ENCODE results near the gene FOXI3.
A peak's percentile ranks its signal among the peaks of the same experiment; 100 is the strongest.

FOXI3 gene

DNA sequence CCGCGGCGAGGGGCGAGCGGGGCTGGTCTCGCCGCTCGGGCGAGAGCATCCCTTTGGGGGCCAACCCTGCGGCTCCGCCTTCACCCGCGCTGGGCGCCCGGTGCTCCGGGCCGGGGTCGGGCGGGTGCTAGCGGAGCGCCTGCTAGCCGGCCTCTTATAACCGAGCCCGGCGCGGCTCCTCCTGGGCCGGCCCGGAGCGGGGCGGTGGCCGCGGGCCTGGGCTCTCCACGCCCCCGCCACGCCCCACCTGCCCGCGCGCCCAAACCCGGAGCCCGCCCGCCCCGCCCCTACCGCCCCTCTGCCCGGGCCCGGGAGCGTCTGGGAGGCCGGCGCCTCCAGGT lies at the start of gene FOXI3:
FOXI3 (minus strand) TSS at position 129 of the 341 bp plus-strand sequence. CDS start 158 bp downstream, outside the sequence.
- no peak for DNase-seq (ENCODE audit: low read depth)

- peak; percentile 37 for DNase-seq (ENCODE audit: low read depth)
Observed at GRCh38 chr2:88500691-88501090, 48.2 kb upstream of the FOXI3 start.

- DNase-seq (ENCODE audit: low read depth): no peak
Observed at GRCh38 chr2:88499204-88499603, 46.7 kb upstream of the FOXI3 start.

GRCh38 chr2:88493481-88493880 lies 41.0 kb upstream of the FOXI3 start:
- DNase-seq (ENCODE audit: low read depth): no peak

DNA sequence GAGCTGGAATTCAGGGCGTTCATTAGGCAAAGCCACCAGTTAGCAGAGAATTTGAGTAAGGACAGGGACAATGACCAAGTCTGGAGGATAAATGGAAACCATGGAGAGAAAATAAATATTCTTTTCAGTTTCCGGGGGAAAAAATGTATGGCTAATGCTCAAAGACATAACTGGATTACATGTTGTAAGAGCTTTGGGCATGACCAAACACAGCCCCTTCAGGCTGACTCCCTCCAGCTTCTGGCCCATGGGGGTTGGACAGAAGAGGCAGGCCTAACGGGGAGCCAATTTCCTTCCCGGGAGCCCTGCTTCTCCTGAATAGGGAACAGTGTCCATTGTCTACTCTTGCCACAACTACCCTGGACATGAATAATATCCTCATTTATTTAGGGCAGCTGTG lies 39.5 kb upstream of the FOXI3 start:
- DNase-seq (ENCODE audit: low read depth): no peak

GRCh38 chr2:88489181-88489580 lies 36.7 kb upstream of the FOXI3 start:
- DNase-seq (ENCODE audit: low read depth): no peak

DNA sequence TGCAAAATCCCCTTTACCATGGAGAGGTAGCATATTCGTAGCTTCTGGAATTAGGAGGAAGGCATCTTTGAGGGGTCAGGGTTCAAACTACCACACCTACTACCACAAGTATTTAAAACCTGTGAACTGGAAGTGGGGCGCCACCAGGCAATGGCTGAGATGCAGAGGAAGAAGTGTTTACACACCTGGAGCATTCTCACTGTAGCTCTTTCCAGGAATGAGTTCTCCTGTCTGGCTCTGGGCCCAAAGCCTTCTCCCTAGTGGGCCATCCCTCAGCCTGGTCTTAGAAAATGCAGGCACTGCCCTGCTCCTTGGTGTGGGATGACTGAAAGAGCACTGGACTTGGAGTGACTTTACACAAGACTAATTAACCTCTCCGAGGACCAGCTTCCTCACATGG lies 30.7 kb upstream of the FOXI3 start:
- no peak for DNase-seq (ENCODE audit: low read depth)

DNA sequence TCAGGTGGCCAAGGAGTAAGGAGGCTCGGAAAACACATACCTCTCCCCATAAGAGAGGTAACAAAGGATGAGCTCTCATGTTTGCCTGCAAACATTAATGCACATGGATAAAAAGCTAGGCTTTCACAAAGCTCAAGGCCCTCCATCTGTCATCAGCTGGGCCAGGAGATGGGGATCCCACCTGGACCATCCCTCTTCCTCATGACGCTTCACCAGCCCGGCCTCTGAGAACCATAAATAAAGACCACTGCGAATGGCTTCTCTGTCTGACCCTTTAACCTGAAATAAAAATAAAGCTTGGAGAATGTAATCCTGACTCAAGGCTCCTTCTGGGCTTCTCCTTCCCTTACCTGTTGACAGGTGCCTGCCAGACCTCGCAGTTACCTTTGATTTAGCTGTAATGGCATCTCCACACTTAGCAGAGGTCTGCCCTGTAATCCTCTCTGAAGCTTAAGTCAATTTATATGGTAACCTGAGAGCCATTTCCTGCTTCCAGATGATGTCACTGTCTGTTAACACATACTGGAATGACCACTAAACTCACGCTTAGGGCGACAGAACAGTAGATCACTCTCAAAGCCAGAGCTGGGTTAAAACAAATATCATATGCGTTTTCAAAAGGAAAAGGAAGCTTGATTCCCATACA lies 29.3 kb upstream of the FOXI3 start:
- peak; percentile 64 for DNase-seq (ENCODE audit: low read depth)

GRCh38 chr2:88472811-88473210 lies 20.3 kb upstream of the FOXI3 start:
- no peak for DNase-seq (ENCODE audit: low read depth)

GRCh38 chr2:88471083-88471942 lies 18.8 kb upstream of the FOXI3 start:
- no peak for DNase-seq (ENCODE audit: low read depth)

DNA sequence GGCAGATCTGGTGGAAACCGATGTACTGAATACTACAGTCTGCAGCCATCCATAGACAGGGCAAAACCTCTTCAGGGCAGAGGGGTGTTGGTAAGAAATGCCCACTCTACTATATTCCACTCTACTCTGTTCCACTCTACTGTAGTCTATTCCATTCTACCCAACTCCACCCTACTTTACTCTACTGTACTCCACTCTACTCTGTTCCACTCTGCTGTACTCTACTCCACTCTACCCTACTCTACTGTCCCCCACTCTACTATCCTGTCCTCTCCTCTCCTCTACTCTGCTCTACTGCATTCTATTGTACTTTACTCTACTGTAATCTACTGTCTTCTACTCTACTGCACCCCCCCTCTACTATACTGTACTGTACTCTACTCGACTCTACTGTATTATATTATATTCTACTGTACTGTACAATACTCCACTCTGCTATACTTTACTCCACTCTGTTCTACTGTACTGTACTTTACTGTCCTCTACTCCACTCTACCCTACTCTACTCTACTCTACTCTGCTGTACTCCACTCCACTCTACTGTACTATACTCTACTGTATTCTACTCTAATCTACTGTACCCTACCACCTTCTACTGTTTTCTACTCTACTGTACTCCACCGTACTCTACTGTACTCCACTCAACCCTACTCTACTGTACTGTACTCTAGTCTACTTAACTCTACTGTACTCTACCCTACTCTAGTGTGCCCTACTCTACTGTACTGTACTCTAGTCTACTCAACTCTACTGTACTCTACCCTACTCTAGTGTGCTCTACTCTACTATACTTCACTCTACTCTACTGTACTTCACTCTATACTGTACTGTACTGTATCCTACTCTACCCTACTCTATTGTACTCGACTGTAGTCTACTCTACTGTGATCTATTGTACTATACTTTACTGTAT lies 17.0 kb upstream of the FOXI3 start:
- DNase-seq (ENCODE audit: low read depth): no peak

- no peak for DNase-seq (ENCODE audit: low read depth)
Observed at GRCh38 chr2:88464153-88464552, 11.7 kb upstream of the FOXI3 start.

DNA sequence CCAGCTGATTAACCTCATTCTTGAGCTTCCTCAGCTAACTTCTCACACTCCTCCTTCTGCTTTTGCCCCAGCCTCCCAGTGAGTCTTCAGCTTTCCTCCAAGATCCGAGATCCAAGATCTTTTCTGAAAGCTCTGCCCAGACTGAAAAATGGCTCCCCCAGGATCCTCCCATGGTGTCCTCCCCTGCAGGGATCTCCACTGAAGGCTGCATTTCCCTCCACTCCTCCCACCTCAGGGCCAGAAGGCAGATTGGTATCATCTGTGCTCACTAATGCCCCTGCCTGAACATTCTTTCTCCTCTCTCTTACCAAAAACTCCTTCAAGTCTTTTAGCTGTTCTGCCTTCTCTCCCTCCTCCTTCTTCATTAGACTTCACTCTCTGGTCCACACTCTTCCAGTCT lies 6.1 kb upstream of the FOXI3 start:
- DNase-seq (ENCODE audit: low read depth): no peak

DNA sequence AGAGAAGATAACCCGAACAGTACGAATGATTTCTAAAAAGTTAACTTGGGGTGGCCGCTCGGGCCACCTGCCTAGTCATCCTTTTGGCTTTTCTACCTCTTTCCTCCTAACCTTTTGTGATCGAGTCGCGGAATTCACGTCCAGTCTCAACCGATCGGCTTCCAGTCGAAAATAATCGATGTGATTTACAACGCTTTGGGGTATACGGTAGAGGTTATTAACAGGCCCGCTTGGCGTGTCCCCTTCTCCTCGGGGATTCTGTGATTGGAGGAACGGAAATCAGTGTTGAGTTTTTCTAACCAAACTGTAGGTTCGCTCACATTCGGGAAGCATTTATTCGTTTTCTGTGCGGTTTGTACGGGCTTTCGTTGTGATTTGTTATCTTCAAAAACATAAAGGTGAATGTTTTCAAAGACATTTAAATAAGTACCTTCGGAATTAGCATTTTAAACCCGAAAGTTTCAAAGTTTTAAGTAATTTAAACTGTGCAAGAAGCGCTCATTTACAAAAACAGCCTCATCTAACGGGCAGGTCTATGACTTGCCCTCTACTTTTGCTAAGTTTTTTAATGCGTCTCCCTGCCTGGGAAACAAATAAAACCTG lies 588 bp upstream of the FOXI3 start:
- no peak for DNase-seq (ENCODE audit: low read depth)

GRCh38 chr2:88451811-88452564 lies 505 bp downstream of the FOXI3 start:
- no peak for DNase-seq (ENCODE audit: low read depth)

DNA sequence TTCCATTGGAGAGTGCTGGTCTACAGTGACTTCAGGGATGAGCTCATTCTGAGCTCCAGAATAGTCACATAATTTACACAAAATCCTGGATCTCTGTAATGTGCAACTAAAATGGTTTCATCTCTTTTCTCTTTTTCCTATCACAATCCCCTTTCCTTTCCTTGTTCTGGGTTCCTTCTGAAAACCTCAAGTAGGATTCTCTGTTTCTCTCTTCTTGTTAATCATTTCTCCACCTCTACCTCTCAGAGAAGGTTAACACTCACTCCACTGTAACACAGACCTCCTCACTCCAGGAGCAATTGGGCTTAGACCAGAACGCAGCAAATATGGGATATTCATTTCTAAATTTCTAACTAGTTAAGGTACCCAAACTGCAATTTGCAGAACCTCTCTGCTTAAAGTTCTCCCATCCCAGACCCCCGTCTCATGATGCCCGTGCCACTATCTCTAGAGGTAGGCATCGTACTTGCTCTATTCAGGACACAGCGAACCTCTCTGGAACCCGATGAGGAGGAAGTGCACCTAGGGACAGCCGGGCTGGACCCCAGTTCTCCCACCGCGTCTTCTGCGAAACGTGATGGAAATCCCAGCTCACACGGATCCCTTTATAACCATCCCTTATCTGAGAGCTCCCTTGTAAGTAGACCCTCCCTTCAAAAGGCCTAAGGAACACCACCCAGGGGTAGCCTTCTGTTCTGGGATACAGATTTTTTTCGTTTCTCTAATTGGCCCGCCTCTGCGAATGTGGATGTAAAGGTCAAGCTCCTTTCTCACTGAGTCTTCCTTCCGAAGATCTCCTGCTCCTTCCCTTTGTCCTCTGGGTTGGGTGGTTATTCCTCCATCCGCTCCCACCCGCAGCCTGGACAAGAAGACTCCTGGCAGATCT lies 1.3 kb downstream of the FOXI3 start:
- DNase-seq (ENCODE audit: low read depth): no peak

- no peak for DNase-seq (ENCODE audit: low read depth)
Observed at GRCh38 chr2:88450186-88450585, 2.3 kb downstream of the FOXI3 start.

- DNase-seq (ENCODE audit: low read depth): no peak
Observed at GRCh38 chr2:88448248-88448647, 4.2 kb downstream of the FOXI3 start.

- DNase-seq (ENCODE audit: low read depth): no peak
Observed at GRCh38 chr2:88443353-88443938, 9.0 kb downstream of the FOXI3 start.

- no peak for DNase-seq (ENCODE audit: low read depth)
Observed at GRCh38 chr2:88442473-88442872, 10.0 kb downstream of the FOXI3 start.

All from iris pigment epithelial cell (primary cell).